ENCODE data around the gene LRRC63.

LRRC63 gene

GRCh38 chr13:46181377-46181839 lies 30.3 kb upstream of the LRRC63 start:
- ChIA-PET POLR2A (no interaction called here), CTCF (no interaction called here)
- TF ChIP-seq LEF1 (IDR thresholded peaks at IDR 0.05; ENCODE audit: borderline replicate concordance) = no peak
- no peak for TF ChIP-seq PKNOX1 (IDR thresholded peaks at IDR 0.05)
- TF ChIP-seq SP1 (IDR thresholded peaks at IDR 0.05) = no peak
- TF ChIP-seq FOXK2 (IDR thresholded peaks at IDR 0.05) = no peak
- TF ChIP-seq HDGF (IDR thresholded peaks at IDR 0.05; ENCODE audit: borderline replicate concordance) = no peak
- no peak for TF ChIP-seq SUZ12 (IDR thresholded peaks at IDR 0.05)
- no peak for TF ChIP-seq CTBP1 (IDR thresholded peaks at IDR 0.05; ENCODE audit: borderline replicate concordance)
- no peak for TF ChIP-seq TARDBP (IDR thresholded peaks at IDR 0.05)
- no peak for TF ChIP-seq ELF4 (IDR thresholded peaks at IDR 0.05)
- TF ChIP-seq FOXM1 (IDR thresholded peaks at IDR 0.05; ENCODE audit: borderline replicate concordance) = no peak
- TF ChIP-seq L3MBTL2 (conservative IDR thresholded peaks at IDR 0.05) = no peak
- TF ChIP-seq ZNF384 (IDR thresholded peaks at IDR 0.05) = no peak
- no peak for TF ChIP-seq NFRKB (IDR thresholded peaks at IDR 0.05)
- TF ChIP-seq ARNT (IDR thresholded peaks at IDR 0.05) = no peak
- no peak for TF ChIP-seq FOXA1 (IDR thresholded peaks at IDR 0.05)
- TF ChIP-seq BHLHE40 (IDR thresholded peaks at IDR 0.05; ENCODE audit: borderline replicate concordance) = no peak
- no peak for DNase-seq (ENCODE audit: extremely low spot score)

- ChIA-PET POLR2A (no interaction called here), CTCF (no interaction called here)
- no peak for DNase-seq (ENCODE audit: extremely low spot score)
- TF ChIP-seq FOXA1 (IDR thresholded peaks at IDR 0.05) (no peak), SP1 (IDR thresholded peaks at IDR 0.05) (no peak), L3MBTL2 (conservative IDR thresholded peaks at IDR 0.05) (no peak), BHLHE40 (IDR thresholded peaks at IDR 0.05; ENCODE audit: borderline replicate concordance) (no peak), SUZ12 (IDR thresholded peaks at IDR 0.05) (no peak), PKNOX1 (IDR thresholded peaks at IDR 0.05) (no peak), TARDBP (IDR thresholded peaks at IDR 0.05) (no peak)
These were observed 29.8 kb upstream of the LRRC63 start, which contains the start of gene LCP1 for GRCh38 chr13:46181840-46182490. TSS of gene LCP1 (minus strand) at chr13:46182177. CDS start at chr13:46159662, 22,515 bp downstream.

GRCh38 chr13:46182491-46182877 lies 29.2 kb upstream of the LRRC63 start:
- TF ChIP-seq NFRKB (IDR thresholded peaks at IDR 0.05) (no peak), SUZ12 (IDR thresholded peaks at IDR 0.05) (no peak), HDGF (IDR thresholded peaks at IDR 0.05; ENCODE audit: borderline replicate concordance) (no peak), SP1 (IDR thresholded peaks at IDR 0.05) (no peak)
- POLR2A ChIA-PET = no interaction called here

GRCh38 chr13:46183018-46183946 lies 28.4 kb upstream of the LRRC63 start:
- DNase-seq (ENCODE audit: extremely low spot score) = no peak
- TF ChIP-seq FOXA1 (IDR thresholded peaks at IDR 0.05) (no peak), PKNOX1 (IDR thresholded peaks at IDR 0.05) (no peak), L3MBTL2 (conservative IDR thresholded peaks at IDR 0.05) (no peak), SP1 (IDR thresholded peaks at IDR 0.05) (no peak), FOXK2 (IDR thresholded peaks at IDR 0.05) (no peak)
- CTCF ChIA-PET = no interaction called here
- POLR2A ChIA-PET = no interaction called here

More at GRCh38 chr13:46182491-46182877, 29.2 kb upstream of the LRRC63 start:
- CTCF ChIA-PET = no interaction called here
- no peak for DNase-seq (ENCODE audit: extremely low spot score)

GRCh38 chr13:46184277-46184699 lies 27.4 kb upstream of the LRRC63 start:
- ChIA-PET CTCF (no interaction called here), POLR2A (no interaction called here)
- DNase-seq (ENCODE audit: extremely low spot score) = peak; percentile 59
- no peak for TF ChIP-seq SP1 (IDR thresholded peaks at IDR 0.05)
- no peak for TF ChIP-seq FOXK2 (IDR thresholded peaks at IDR 0.05)
- no peak for TF ChIP-seq TARDBP (IDR thresholded peaks at IDR 0.05)
- TF ChIP-seq CTBP1 (IDR thresholded peaks at IDR 0.05; ENCODE audit: borderline replicate concordance) = no peak
- no peak for TF ChIP-seq ELF4 (IDR thresholded peaks at IDR 0.05)
- TF ChIP-seq L3MBTL2 (conservative IDR thresholded peaks at IDR 0.05) = no peak
- no peak for TF ChIP-seq HDGF (IDR thresholded peaks at IDR 0.05; ENCODE audit: borderline replicate concordance)
- TF ChIP-seq BHLHE40 (IDR thresholded peaks at IDR 0.05; ENCODE audit: borderline replicate concordance) = no peak

- CTCF ChIA-PET = interaction anchor here (0.6 kb wide), 1 partner anchor 15 kb away, joined by 3 read pairs; no protein-coding TSS in a partner anchor
- POLR2A ChIA-PET = no interaction called here
- no peak for TF ChIP-seq NFRKB (IDR thresholded peaks at IDR 0.05)
- no peak for TF ChIP-seq SP1 (IDR thresholded peaks at IDR 0.05)
- TF ChIP-seq FOXA1 (IDR thresholded peaks at IDR 0.05) = no peak
- TF ChIP-seq SUZ12 (IDR thresholded peaks at IDR 0.05) = no peak
- no peak for TF ChIP-seq ZNF384 (IDR thresholded peaks at IDR 0.05)
- no peak for TF ChIP-seq PKNOX1 (IDR thresholded peaks at IDR 0.05)
- no peak for TF ChIP-seq ARNT (IDR thresholded peaks at IDR 0.05)
- TF ChIP-seq FOXK2 (IDR thresholded peaks at IDR 0.05) = no peak
- no peak for TF ChIP-seq CTBP1 (IDR thresholded peaks at IDR 0.05; ENCODE audit: borderline replicate concordance)
- TF ChIP-seq LEF1 (IDR thresholded peaks at IDR 0.05; ENCODE audit: borderline replicate concordance) = no peak
- no peak for DNase-seq (ENCODE audit: extremely low spot score)
These were observed 26.1 kb upstream of the LRRC63 start for GRCh38 chr13:46185634-46186033.
